ENCODE measurements around the gene HIKESHI. TPM values are rescaled to one million over a fixed set of nuclear protein-coding genes. Genes with fewer than 3 reads are reported as not detected.

The HIKESHI gene
- total RNA-seq, 1 experiment from 2014 or later: 38.2 TPM

DNA sequence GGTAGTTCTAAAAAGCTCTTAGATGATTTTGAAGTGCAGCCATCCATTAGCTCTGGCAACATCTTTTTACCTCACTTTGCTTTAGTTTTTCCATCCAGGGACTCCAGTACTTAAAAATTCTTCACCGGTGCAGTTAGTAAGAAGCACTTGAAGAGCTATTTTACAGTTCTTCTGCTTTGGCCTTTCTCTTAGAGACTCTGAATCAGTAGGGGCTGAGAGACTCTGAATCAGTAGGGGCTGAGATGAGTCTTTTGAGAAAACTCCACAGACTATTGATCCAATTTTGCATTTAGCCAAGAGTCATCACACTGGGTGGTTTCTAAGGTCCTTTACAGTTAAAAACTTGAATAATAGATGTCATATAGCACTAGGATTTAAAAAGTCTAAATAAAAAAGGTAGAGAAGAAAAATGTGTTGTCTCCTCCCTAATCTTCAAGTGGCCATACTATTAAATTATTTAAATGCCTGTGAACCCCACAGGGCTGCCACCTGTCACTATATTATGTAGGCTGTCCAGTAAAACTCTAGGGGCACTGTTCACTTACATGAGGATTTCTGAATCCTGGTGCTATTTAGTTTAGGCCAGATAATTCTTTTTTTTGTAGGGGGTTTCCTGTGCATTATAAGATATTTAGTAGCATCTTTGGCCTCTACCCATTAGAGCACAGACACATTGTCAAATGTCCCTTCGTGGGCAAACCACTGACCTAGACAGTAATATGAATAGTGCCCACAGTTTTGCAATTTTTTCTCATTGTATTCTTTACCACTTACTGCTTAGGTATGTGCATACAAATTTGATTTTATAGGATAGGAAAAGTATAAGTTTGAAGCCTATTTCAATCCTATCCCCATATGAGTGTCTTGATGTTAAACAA is 26.3 kb upstream of the HIKESHI start:
- no peak overlapping the region for H2AFZ ChIP-seq (ENCODE audit: low read depth, low read length, poor library complexity, severe bottlenecking)
- 0 out of 2 replicates have a peak, but pooled peaks cover 2% of the 10 kb centered on the region for H4K20me1 ChIP-seq (ENCODE audit: insufficient read depth)
- POLR2A ChIA-PET: no interaction called here
- intact Hi-C loops (cut with micrococcal nuclease): loop anchor here (10.0 kb wide), 1 partner anchor 231 kb away; no protein-coding TSS in a partner anchor
- H3K27me3 ChIP-seq (ENCODE audit: insufficient read depth, low read length): no peaks in the 10 kb centered on the region
- H3K9me3 ChIP-seq (ENCODE audit: control insufficient read depth in 1 of 2, insufficient read depth in 1 of 2, low read depth in 1 of 2, low read length in 2 of 2): no peaks in the 10 kb centered on the region
- H3K36me3 ChIP-seq (ENCODE audit: control insufficient read depth in 1 of 2, insufficient read depth in 2 of 2, low read length in 2 of 2): peaks cover 12 to 17% of the 10 kb centered on the region in 2 experiments; a peak in 3 of 4 replicates
- peaks cover 62% of the 10 kb centered on the region for H3K79me2 ChIP-seq (ENCODE audit: insufficient read depth, low read length)
- DNase-seq (ENCODE audit: low read depth, low spot score) (no peak), ATAC-seq (0 out of 2 replicates have a peak, but pooled peaks have one; percentile 38)
- no peak overlapping the region for H3K9ac ChIP-seq (ENCODE audit: low read length)
- H3K27ac ChIP-seq (ENCODE audit: low read depth, low read length): no peak overlapping the region
- H3K9me2 ChIP-seq (ENCODE audit: insufficient read depth): no peaks in the 10 kb centered on the region
- TF ChIP-seq, protein P1, sequence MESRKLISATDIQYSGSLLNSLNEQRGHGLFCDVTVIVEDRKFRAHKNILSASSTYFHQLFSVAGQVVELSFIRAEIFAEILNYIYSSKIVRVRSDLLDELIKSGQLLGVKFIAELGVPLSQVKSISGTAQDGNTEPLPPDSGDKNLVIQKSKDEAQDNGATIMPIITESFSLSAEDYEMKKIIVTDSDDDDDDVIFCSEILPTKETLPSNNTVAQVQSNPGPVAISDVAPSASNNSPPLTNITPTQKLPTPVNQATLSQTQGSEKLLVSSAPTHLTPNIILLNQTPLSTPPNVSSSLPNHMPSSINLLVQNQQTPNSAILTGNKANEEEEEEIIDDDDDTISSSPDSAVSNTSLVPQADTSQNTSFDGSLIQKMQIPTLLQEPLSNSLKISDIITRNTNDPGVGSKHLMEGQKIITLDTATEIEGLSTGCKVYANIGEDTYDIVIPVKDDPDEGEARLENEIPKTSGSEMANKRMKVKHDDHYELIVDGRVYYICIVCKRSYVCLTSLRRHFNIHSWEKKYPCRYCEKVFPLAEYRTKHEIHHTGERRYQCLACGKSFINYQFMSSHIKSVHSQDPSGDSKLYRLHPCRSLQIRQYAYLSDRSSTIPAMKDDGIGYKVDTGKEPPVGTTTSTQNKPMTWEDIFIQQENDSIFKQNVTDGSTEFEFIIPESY (IDR thresholded peaks at IDR 0.05; ENCODE audit: extremely low read depth, insufficient replicate concordance, low read length): no peak
- TF ChIP-seq SP1 (IDR thresholded peaks at IDR 0.05; ENCODE audit: low read depth) (no peak), SRF (IDR thresholded peaks at IDR 0.05; ENCODE audit: low read depth) (no peak)
- TF ChIP-seq, protein P2, sequence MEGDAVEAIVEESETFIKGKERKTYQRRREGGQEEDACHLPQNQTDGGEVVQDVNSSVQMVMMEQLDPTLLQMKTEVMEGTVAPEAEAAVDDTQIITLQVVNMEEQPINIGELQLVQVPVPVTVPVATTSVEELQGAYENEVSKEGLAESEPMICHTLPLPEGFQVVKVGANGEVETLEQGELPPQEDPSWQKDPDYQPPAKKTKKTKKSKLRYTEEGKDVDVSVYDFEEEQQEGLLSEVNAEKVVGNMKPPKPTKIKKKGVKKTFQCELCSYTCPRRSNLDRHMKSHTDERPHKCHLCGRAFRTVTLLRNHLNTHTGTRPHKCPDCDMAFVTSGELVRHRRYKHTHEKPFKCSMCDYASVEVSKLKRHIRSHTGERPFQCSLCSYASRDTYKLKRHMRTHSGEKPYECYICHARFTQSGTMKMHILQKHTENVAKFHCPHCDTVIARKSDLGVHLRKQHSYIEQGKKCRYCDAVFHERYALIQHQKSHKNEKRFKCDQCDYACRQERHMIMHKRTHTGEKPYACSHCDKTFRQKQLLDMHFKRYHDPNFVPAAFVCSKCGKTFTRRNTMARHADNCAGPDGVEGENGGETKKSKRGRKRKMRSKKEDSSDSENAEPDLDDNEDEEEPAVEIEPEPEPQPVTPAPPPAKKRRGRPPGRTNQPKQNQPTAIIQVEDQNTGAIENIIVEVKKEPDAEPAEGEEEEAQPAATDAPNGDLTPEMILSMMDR (IDR thresholded peaks at IDR 0.05 in 2 of 3, conservative IDR thresholded peaks at IDR 0.05 in 1 of 3; ENCODE audit: borderline replicate concordance in 1 of 3, insufficient read depth in 1 of 3, low read depth in 2 of 3, low read length in 2 of 3): peak in 1 of 3 experiments; percentile 25; a peak in 1 of 6 replicates
- TF ChIP-seq, protein P3, sequence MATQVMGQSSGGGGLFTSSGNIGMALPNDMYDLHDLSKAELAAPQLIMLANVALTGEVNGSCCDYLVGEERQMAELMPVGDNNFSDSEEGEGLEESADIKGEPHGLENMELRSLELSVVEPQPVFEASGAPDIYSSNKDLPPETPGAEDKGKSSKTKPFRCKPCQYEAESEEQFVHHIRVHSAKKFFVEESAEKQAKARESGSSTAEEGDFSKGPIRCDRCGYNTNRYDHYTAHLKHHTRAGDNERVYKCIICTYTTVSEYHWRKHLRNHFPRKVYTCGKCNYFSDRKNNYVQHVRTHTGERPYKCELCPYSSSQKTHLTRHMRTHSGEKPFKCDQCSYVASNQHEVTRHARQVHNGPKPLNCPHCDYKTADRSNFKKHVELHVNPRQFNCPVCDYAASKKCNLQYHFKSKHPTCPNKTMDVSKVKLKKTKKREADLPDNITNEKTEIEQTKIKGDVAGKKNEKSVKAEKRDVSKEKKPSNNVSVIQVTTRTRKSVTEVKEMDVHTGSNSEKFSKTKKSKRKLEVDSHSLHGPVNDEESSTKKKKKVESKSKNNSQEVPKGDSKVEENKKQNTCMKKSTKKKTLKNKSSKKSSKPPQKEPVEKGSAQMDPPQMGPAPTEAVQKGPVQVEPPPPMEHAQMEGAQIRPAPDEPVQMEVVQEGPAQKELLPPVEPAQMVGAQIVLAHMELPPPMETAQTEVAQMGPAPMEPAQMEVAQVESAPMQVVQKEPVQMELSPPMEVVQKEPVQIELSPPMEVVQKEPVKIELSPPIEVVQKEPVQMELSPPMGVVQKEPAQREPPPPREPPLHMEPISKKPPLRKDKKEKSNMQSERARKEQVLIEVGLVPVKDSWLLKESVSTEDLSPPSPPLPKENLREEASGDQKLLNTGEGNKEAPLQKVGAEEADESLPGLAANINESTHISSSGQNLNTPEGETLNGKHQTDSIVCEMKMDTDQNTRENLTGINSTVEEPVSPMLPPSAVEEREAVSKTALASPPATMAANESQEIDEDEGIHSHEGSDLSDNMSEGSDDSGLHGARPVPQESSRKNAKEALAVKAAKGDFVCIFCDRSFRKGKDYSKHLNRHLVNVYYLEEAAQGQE (IDR thresholded peaks at IDR 0.05; ENCODE audit: low read depth): no peak
- CTCF ChIA-PET: no interaction called here
- no TSS peak for BruUV-seq (replicated peaks)
- RAD21 ChIA-PET (ENCODE audit: low non-redundant PET in 1 of 2, low total read pairs in 2 of 2, uncharacterized antibody in 2 of 2, unreplicated experiment in 2 of 2): no interaction called here
- no peak overlapping the region for H3K4me2 ChIP-seq (ENCODE audit: low read length)
- no peak overlapping the region for H3K4me3 ChIP-seq (replicated peaks in 1 of 2; ENCODE audit: low read depth in 1 of 2, low read length in 2 of 2)
- H3K4me1 ChIP-seq (ENCODE audit: control insufficient read depth in 1 of 2, insufficient read depth in 2 of 2, low read length in 2 of 2): no peaks in the 10 kb centered on the region
